ENCODE data around the gene LPP.

DNA sequence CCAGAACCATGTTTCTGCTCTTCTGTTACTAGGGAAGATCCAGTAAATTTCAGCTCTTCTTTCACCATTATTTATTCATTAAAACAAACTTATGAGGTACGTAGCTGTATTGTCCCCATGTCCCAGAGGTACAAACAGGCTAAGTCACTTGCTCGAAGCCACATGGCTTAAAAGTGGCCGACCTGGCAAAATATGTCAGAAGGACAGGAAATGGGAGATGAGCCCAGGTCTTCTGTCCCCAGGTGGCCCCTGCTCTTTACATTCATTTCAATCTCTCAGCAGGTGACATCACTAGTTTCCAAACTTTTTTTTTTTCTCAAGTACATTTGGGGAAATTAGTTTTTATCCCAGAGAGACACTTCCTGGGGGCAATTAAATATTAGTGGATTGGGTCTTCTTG, 34.1 kb upstream of the LPP start:
- no peak for TF ChIP-seq TAF1 (IDR thresholded peaks at IDR 0.05; ENCODE audit: borderline replicate concordance, insufficient read depth, low read length)
- TF ChIP-seq, protein P1, sequence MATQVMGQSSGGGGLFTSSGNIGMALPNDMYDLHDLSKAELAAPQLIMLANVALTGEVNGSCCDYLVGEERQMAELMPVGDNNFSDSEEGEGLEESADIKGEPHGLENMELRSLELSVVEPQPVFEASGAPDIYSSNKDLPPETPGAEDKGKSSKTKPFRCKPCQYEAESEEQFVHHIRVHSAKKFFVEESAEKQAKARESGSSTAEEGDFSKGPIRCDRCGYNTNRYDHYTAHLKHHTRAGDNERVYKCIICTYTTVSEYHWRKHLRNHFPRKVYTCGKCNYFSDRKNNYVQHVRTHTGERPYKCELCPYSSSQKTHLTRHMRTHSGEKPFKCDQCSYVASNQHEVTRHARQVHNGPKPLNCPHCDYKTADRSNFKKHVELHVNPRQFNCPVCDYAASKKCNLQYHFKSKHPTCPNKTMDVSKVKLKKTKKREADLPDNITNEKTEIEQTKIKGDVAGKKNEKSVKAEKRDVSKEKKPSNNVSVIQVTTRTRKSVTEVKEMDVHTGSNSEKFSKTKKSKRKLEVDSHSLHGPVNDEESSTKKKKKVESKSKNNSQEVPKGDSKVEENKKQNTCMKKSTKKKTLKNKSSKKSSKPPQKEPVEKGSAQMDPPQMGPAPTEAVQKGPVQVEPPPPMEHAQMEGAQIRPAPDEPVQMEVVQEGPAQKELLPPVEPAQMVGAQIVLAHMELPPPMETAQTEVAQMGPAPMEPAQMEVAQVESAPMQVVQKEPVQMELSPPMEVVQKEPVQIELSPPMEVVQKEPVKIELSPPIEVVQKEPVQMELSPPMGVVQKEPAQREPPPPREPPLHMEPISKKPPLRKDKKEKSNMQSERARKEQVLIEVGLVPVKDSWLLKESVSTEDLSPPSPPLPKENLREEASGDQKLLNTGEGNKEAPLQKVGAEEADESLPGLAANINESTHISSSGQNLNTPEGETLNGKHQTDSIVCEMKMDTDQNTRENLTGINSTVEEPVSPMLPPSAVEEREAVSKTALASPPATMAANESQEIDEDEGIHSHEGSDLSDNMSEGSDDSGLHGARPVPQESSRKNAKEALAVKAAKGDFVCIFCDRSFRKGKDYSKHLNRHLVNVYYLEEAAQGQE (IDR thresholded peaks at IDR 0.05; ENCODE audit: insufficient read depth in 1 of 2, low read depth in 2 of 2, low read length in 2 of 2) = no peak
